Transverse colon (tissue), 3 donors: Measurements from ENCODE around the gene ABLIM2.

Experiments used
- CTCF ChIP-seq, 5 experiments: fragments of 200-600 bp in 3 of 5; fragments of 450-650 bp in 2 of 5; sonication (generic) in 3 of 5; IDR thresholded peaks; 1 replicate in 2 of 5; 2 replicates in 3 of 5; pipeline ENCODE4 v1.5.1; 2016 to 2017; ENCODE audit warnings: antibody characterized with exemption in 5 of 5, inconsistent platforms in 3 of 5, mild to moderate bottlenecking in 2 of 5, moderate library complexity in 1 of 5
- EP300 ChIP-seq: sonication (generic); formaldehyde crosslinking; IDR thresholded peaks from one replicate; pipeline ENCODE4 v1.6.1; 2017; ENCODE audit warnings: antibody characterized with exemption, low read depth
- POLR2A ChIP-seq: fragments of 450-650 bp; IDR thresholded peaks from one replicate; pipeline ENCODE4 v1.6.1; 2016; ENCODE audit warnings: antibody characterized with exemption, mild to moderate bottlenecking, moderate library complexity

GRCh38 chr4:7959078-7959477 is 199.5 kb downstream of the ABLIM2 start:
- TF ChIP-seq CTCF (IDR thresholded peaks at IDR 0.05) (no peak), POLR2A (no peak), EP300 (no peak)
